Fibroblast of skin of right biceps (primary cell): ENCODE measurements around the gene CMSS1.
A peak's percentile ranks its signal among the peaks of the same experiment; 100 is the strongest.
"Not testable (repeated sequence)": the region's sequence is repeated elsewhere in the genome, so short reads cannot be mapped to it uniquely, and the experiment has no call there.

Source experiments
- DNase-seq: peaks from one replicate; pipeline ENCODE4 v3.0.0-alpha.2; 2013

The CMSS1 gene

DNA sequence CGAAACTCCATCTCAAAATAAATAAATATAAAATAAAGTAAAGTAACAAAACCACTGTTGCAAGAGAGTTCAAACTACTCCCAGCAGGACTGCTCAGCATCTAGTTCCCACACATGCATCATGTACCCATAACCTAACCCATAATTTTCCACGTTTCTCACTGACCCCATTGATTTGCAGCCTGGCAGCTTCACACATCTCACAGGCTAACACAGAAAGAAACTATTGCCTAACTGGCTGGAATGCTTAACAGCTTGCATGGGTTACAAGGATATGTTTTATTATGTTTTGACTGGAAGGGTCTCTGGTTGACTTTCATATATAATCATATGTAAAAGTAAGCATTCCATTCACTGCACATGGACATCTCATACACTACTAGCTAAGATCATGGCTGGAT lies 387.5 kb downstream of the CMSS1 start:
- no peak for DNase-seq

DNA sequence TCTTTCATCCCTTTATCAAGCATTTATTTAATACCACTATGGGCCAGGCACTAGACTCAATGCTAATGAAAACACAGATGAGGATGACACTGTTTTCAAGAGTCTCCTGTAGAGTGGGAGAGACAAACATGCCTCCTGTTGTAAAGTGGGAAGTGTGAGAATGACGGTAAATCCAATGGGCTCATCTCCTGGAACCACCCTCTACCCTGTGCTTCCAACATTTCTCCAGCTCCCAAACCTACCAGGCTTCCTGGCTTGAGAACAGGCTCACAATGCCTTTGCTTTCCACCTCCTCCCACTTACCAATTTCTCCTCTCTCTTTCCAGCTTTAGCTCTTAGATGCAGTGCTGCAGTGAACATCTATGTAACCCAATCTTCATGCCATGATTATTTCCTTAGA lies 389.0 kb downstream of the CMSS1 start:
- no peak for DNase-seq

DNA sequence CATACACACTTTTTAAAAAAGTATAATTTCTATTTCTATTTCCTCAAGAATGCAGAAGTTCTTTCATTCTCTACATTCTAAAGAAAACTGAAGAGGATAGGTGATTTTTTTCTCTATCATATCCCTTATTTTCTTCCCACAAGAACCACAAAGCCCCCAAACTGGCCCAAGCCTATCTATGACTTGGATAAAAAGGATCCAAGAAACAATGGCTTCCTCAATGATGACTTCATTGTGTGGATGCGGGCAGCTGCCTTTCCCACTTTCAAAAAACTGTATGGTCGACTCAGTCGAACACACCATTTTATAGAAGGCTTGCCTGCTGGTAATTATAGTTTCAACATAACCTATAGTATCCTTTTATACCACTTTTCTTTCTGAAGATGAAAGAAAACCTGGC lies 390.2 kb downstream of the CMSS1 start:
- DNase-seq, result no peak

DNA sequence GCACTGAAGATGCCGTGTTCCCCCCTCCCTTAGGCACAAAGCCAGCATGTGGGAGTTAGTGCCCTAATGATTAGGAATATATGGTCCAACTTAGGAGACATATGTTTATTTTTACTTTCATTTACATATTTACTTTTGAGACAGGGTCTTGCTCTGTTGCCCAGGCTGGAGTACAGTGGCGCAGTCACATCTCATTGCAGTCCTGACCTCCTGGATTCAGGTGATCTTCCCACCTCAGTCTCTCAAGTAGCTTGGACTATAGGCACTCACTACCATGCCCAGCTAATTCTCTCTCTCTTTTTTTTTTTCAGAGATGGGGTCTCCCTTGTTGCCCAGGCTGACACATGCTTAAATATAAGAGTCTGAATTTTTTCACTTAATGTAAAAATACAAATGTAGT lies 391.5 kb downstream of the CMSS1 start:
- no peak for DNase-seq

DNA sequence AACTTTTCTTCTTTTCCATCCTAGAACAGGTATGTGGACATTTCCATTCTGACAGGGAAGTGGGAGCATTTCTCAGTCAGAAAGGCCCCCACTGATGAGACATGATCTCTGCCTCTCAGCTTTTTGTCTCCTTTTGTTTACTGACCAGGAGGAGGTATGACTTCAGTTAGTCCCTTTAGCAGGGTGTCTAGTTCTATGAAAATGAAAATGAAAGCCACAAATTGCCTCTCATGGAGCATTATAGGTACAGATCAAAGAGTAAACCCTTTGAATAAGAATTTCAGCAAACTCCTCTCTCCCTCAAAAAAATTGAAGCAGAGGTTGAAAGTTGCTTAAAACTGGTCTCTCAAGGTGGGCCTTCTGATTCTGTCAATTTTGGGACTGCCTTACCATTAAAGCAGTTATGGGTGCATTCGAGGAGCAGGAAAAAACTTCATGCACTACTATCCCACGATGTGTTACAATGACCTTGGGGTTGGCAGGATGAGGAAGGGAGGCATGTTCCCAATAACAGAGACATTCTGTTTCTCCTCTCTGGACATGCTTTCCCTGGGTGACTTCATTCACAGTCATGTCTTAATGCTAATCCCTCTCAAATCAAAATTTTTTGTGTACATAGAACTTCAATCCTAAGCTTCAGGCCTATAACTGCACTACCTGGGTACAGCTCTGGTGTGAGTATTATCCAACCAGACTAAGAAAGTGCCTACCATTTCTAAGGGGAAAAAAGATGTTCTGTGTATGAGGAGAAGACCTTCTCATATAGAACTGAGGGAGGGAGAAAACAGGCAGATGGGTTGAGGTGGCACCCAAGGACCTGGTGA lies 392.5 kb downstream of the CMSS1 start:
- DNase-seq, result no peak

DNA sequence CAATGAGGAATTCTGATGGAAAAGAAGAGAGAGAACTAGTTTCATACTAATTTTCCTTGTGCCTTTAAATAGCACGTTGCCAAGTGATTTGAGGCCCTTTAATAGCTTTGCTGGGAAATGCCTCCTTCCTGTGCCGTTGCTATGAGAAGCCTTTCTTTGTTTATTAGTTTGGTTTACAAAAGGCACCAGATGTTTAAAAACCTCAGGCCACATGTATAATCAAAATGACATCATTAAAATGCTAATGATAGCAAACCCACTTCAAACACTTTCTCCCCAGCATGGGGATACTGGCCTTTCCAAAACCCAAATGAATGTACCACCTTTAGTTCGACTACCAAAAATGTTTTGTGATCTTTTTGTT lies 393.1 kb downstream of the CMSS1 start:
- peak; percentile 73 for DNase-seq

DNA sequence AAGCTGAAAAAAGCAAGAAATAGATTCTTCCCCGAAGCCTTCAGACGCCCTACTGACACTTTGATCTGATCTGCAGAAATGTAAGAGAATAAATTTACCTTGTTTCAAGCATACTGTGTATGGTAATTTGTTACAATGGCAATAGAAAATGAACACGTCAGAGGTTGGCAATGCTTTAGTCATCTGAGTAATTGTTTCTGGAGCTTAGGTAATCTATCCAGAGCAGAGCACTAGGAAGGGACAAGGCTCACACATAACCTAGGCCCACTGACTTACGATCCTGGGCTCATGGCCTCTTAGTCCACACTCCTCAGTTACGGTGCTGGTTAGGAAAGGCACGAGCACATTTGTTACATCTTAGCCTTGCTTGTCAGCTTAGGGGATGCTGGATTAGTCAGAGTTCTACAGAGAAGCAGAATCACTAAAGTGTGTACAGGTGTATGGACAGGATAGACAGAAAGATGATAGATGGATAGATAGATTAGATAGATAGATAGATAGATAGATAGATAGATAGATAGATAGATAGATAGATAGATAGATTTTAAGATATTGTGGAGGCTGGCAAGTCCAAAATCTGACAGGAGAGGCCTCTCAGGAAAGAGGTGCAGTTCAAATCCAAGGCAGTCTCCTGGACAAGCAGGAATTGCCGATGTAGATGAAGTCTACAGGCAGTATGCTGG lies 396.4 kb downstream of the CMSS1 start:
- DNase-seq, result peak; percentile 40

DNA sequence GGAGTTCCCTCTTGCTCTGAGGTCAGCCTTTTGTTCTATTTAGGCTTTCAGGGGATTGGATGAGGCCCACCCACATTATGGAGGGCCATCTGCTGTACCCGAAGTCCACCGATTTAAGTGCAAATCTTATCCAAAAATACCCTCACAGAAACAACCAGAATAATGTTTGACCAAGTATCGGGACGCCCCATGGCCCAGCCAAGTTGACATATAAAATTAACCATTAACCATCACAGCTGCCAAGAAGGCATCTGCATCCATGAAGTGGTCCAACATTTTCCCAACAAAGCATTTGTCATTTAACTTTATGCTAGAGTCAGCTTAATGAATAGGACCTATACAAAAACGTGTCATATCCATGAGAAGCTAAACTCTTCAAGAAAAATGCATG lies 396.9 kb downstream of the CMSS1 start:
- no peak for DNase-seq

DNA sequence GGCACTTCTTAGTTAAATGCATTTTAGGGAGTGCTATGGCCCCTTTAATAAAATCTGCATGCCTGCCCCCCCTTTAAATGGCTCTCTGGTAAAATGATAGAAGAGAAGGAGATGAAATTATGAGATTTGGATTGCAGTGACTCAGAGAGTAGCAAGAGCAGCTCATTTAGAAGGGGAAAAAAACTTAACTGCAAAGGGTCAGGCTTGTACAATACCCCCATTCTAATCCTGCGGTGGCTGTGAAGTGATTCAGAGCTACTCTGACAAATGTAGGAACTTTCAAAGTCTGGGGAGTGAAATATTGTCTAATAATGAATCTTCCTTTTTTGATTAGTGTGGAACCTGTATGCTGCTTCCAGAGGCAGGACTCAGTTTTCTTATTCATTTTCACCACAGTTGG lies 399.1 kb downstream of the CMSS1 start:
- DNase-seq, result peak; percentile 72

DNA sequence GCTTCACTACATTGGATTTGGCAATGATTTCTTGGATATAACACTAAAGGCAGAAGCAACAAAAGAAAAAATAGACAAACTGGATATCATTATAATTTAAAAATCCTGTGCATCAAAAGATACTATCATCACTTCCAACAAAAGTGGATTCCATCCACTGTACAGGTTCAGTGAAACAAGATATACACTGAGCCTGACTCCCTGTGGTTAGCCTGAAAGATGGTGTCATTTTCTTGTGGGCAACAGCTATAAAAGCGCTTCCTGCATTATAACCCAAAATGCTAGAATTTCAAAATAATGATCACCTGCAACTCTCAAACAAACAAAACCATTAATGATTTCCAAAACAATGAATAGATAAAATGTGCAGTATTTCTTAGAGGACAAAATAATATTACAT lies 403.5 kb downstream of the CMSS1 start:
- no peak for DNase-seq

DNA sequence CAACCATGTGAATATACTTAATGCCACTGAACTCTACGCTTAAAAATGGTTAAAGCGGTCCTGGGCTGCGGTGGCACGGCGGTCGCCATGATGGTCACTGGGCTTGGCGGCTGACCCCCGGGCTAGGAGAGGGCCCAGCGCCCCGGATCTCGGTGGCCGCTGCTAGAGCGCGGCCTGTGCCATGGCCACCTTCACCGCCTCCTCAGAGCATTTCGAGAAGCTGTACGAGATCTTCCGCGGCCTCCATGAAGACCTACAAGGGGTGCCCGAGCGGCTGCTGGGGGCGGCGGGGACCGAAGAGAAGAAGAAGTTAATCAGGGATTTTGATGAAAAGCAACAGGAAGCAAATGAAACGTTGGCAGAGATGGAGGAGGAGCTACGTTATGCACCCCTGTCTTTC lies 407.5 kb downstream of the CMSS1 start:
- DNase-seq, result no peak

DNA sequence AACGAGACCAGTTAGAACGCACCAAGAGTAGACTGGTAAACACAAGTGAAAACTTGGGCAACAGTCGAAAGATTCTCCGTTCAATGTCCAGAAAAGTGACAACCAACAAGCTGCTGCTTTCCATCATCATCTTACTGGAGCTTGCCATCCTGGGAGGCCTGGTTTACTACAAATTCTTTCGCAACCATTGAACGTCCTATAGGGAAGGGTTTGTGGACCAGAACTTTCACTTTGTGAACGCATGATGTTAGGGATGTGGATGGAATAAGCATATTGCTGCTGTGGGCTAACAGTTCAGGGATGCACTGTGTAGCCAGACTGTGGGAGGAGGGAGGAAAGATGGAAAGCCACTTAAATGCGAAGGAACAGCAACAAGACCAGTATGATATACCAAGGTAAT lies 408.2 kb downstream of the CMSS1 start:
- DNase-seq, result no peak

DNA sequence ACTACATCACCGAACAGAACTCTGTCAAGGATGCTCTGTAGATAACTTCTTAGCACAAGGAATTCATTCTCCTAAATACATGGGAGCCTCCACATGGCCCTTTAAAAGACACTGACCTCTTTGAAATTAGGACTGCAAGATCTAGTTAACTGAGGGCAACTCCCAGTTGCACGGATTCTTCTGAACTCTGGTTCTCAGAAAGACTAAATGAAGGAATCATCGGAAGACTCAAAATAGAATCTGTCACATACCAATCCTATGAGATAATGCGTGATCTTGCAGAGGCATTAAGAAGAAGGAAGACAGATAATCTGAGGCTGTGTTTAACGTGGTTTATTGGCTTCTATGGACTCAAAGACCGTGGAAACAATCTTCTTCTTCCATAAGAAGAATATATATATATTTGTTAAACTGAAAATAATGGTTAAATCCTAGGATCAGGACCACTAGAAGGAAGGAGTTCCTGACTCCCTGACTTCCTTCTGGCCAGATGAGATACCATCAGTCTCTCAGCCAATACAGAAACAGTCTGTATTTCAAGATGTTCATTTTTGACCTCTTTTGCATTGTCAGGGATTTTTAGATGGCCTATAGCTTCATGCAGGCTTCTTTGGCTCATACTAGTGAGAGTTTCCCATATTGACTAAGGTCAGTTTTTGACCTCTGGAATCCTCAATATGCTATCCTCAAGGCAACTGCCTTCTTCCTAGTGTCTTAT lies 409.2 kb downstream of the CMSS1 start:
- peak; percentile 84 for DNase-seq

DNA sequence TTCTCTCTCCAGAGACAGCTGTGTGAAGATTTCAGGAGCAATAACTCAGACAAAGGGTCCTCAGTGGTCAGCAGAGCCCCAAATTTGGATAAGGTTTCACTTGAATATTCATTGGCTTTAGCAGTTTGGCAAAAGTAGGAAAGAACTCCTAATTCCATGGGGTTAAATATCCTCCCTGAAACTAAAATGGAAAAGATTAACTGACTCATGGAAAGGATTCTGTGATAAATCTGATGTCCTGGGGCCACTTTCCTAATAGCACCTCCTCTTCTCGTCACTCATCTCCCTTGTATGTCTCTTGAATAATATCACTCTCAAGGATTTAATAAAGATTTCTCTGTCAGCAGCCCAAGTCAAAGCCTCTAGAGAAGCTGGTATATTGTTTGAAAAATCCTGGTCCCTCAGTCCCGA lies 409.9 kb downstream of the CMSS1 start:
- peak; percentile 8 for DNase-seq

DNA sequence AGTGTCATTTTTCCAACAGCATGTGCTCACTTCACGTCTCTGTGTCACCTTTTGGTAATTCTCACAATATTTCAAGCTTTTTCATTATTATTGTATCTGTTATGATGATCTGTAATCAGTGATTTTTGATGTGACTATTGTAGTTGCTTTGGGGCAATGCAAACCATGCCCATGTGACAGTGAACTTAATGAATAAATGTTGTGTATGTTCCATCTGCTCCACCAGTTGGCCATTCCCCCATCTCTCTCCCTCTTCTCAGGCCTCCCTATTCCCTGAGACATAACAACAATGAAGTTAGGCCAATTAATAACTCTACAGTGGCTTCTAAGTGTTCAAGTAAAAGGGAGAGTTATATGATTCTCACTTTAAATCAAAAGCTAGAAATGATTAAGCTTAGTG lies 410.6 kb downstream of the CMSS1 start:
- DNase-seq, result no peak

DNA sequence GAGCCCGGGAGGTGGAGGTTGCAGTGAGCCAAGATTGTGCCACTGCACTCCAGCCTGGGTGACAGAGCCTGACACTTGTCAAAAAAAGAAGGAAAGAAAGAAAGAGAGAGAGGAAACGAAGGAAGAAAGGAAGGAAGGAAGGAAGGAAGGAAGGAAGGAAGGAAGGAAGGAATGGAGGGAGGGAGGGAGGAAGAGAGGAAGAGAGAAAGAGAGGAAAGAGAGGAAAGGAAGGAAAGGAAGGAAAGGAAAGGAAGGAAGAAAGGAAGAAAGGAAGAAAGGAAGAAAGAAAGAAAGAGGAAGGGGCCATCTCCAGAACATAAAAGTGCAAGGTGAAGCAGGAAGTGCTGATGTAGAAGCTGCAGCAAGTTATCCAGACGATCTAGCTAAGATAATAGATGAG lies 411.5 kb downstream of the CMSS1 start:
- DNase-seq, result not testable (repeated sequence)

DNA sequence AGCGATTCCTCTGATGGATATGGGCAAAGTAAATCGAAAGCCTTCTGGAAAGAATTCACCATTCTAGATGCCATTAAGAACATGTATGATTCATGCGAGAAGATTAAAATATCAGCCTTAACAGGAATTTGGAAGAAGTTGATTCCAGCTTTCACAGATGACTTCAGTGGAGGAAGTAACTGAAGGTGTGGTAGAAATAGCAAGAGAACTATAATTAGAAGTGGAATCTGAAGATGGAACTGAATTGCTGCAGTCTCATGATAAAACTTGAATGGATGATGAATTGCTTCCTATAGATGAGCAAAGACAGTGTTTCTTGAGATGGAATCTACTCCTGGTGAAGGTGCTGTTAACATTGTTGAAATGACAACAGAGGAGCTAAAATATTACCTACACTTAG lies 413.0 kb downstream of the CMSS1 start:
- DNase-seq, result peak; percentile 78
